HepG2 (cell line): Measurements from ENCODE around the gene FHL5. TPM values are rescaled to one million over a fixed set of nuclear protein-coding genes. Genes with fewer than 3 reads are reported as not detected.

ENCODE experiments used
- AGO2 ChIP-seq: fragments of 200-400 bp; formaldehyde crosslinking; optimal IDR thresholded peaks from 2 replicates; pipeline ENCODE3; 2017; ENCODE audit warnings: mild to moderate bottlenecking, low read depth, low read length, moderate library complexity
- ATM ChIP-seq: fragments of 450-650 bp; IDR thresholded peaks from 2 replicates; pipeline ENCODE4 v1.7.1; 2017; ENCODE audit warnings: mild to moderate bottlenecking, borderline replicate concordance
- DMTF1 ChIP-seq: sonication (generic); formaldehyde crosslinking; IDR thresholded peaks from 2 replicates; pipeline ENCODE4 v1.4.0; 2020; ENCODE audit warnings: mild to moderate bottlenecking, missing genetic modification reagents
- DNMT1 ChIP-seq: sonication (generic); formaldehyde crosslinking; IDR thresholded peaks from 2 replicates; pipeline ENCODE4 v1.5.1; 2020; ENCODE audit warnings: mild to moderate bottlenecking, missing genetic modification reagents
- KAT2B ChIP-seq: fragments of 150-350 bp; IDR thresholded peaks from 2 replicates; pipeline ENCODE4 v1.6.1; 2014; ENCODE audit warnings: low read depth, low read length, borderline replicate concordance
- KLF15 ChIP-seq: sonication (generic); formaldehyde crosslinking; IDR thresholded peaks from 2 replicates; pipeline ENCODE4 v1.8.1; 2023; ENCODE audit warnings: borderline replicate concordance, mild to moderate bottlenecking, inconsistent platforms, missing genetic modification reagents, mixed read lengths
- LRRFIP1 ChIP-seq: sonication (generic); formaldehyde crosslinking; conservative IDR thresholded peaks from 2 replicates; pipeline ENCODE4 v1.4.0; 2020; ENCODE audit warnings: missing genetic modification reagents
- MEIS1 ChIP-seq: sonication (generic); formaldehyde crosslinking; IDR thresholded peaks from 2 replicates; pipeline ENCODE4 v1.9.0; 2021; ENCODE audit warnings: mild to moderate bottlenecking, missing genetic modification reagents, moderate library complexity, borderline replicate concordance
- MZF1 ChIP-seq: sonication (generic); formaldehyde crosslinking; IDR thresholded peaks from 2 replicates; pipeline ENCODE4 v1.8.1; 2023; ENCODE audit warnings: mild to moderate bottlenecking, missing genetic modification reagents, borderline replicate concordance
- NR2F6 ChIP-seq, 2 experiments: IDR thresholded peaks; 2 replicates each; pipeline ENCODE4 v1.6.1; 2016; ENCODE audit warnings: antibody characterized with exemption in 1 of 2, mild to moderate bottlenecking in 1 of 2
- POLR2A ChIP-seq, 2 experiments: IDR thresholded peaks; 2 replicates each; pipeline ENCODE4 v1.6.1; 2011; ENCODE audit warnings: low read depth in 2 of 2, low read length in 2 of 2, mild to moderate bottlenecking in 1 of 2, moderate library complexity in 1 of 2; ENCODE audit not compliant: insufficient read depth in 1 of 2
- SETDB1 ChIP-seq: sonication (generic); formaldehyde crosslinking; IDR thresholded peaks from 2 replicates; pipeline ENCODE4 v1.5.1; 2020; ENCODE audit warnings: missing genetic modification reagents, mild to moderate bottlenecking, borderline replicate concordance
- SP140L ChIP-seq: sonication (generic); formaldehyde crosslinking; IDR thresholded peaks from 2 replicates; pipeline ENCODE4 v1.4.0; 2020; ENCODE audit warnings: missing genetic modification reagents, borderline replicate concordance
- SRSF1 ChIP-seq: fragments of 200-400 bp; formaldehyde crosslinking; optimal IDR thresholded peaks from 2 replicates; pipeline ENCODE3; 2017; ENCODE audit warnings: mild to moderate bottlenecking, low read depth, low read length, moderate library complexity
- THYN1 ChIP-seq: sonication (generic); formaldehyde crosslinking; IDR thresholded peaks from 2 replicates; pipeline ENCODE4 v1.8.1; 2023; ENCODE audit warnings: low read depth, mild to moderate bottlenecking, moderate library complexity, missing genetic modification reagents, borderline replicate concordance
- TRIM24 ChIP-seq: sonication (generic); formaldehyde crosslinking; IDR thresholded peaks from 2 replicates; pipeline ENCODE4 v1.8.0; 2022; ENCODE audit warnings: mild to moderate bottlenecking, missing genetic modification reagents
- ZFP90 ChIP-seq: sonication (generic); formaldehyde crosslinking; IDR thresholded peaks from 2 replicates; pipeline ENCODE4 v1.8.0; 2022; ENCODE audit warnings: missing genetic modification reagents, mild to moderate bottlenecking, inconsistent platforms, borderline replicate concordance
- ZNF160 ChIP-seq: sonication (generic); formaldehyde crosslinking; IDR thresholded peaks from 2 replicates; pipeline ENCODE4 v1.8.0; 2022; ENCODE audit warnings: mild to moderate bottlenecking, inconsistent platforms, missing genetic modification reagents
- ZNF207 ChIP-seq: fragments of 450-650 bp; IDR thresholded peaks from 2 replicates; pipeline ENCODE4 v1.6.1; 2016; ENCODE audit warnings: antibody characterized with exemption, borderline replicate concordance
- ZNF251 ChIP-seq: sonication (generic); formaldehyde crosslinking; IDR thresholded peaks from 2 replicates; pipeline ENCODE4 v1.9.0; 2021; ENCODE audit warnings: mild to moderate bottlenecking, missing genetic modification reagents
- ZNF326 ChIP-seq: sonication (generic); formaldehyde crosslinking; IDR thresholded peaks from 2 replicates; pipeline ENCODE4 v1.4.0; 2020; ENCODE audit warnings: missing genetic modification reagents, borderline replicate concordance
- ZNF383 ChIP-seq: sonication (generic); formaldehyde crosslinking; IDR thresholded peaks from 2 replicates; pipeline ENCODE4 v1.4.0; 2020; ENCODE audit warnings: missing genetic modification reagents, mild to moderate bottlenecking, borderline replicate concordance
- ZNF7 ChIP-seq: IDR thresholded peaks from 2 replicates; pipeline ENCODE4 v1.6.1; 2016; ENCODE audit warnings: missing biosample characterization, missing genetic modification reagents
- ZNF788 ChIP-seq: sonication (generic); formaldehyde crosslinking; IDR thresholded peaks from 2 replicates; pipeline ENCODE4 v1.5.0; 2020; ENCODE audit warnings: mild to moderate bottlenecking, missing genetic modification reagents, borderline replicate concordance
- polyA plus RNA-seq, 8 experiments: library from polyadenylated mRNA; depleted of rRNA in 3 of 8; stranded (reverse) in 7 of 8; unstranded in 1 of 8; fragments of >200 nt; fragmentation: Illumina TruSeq in 4 of 8; extraction: Trizol in 4 of 8; gene quantifications; 2 replicates each; pipeline versions ENCODE4 v1.2.1 to v1.2.3, GENCODE V29; 2011 to 2016; ENCODE audit warnings: low read depth in 4 of 8, missing spikeins in 1 of 8, mixed read lengths in 1 of 8; ENCODE audit not compliant: insufficient read depth in 1 of 8
- total RNA-seq, 5 experiments: library from RNA; depleted of rRNA; stranded (reverse); fragments of >200 nt; fragmentation: Illumina TruSeq; extraction: Trizol; gene quantifications; 2 replicates each; pipeline ENCODE4 v1.2.3, GENCODE V29; 2016; ENCODE audit warnings: low read depth in 1 of 5

Gene FHL5
- total and polyA plus RNA-seq, 2 of the 13 experiments (the other 11 are each of a cell fraction or from before 2014, with no cell fraction given): not detected

- no peak for TF ChIP-seq LRRFIP1 (CRISPR knock-in tag)
- TF ChIP-seq SP140L (CRISPR knock-in tag): no peak
- no peak for TF ChIP-seq ZNF326
- no peak for TF ChIP-seq MZF1 (CRISPR knock-in tag)
- no peak for TF ChIP-seq SETDB1 (CRISPR knock-in tag)
- 0 out of 2 replicates have a peak, but pooled peaks have one; percentile 71 for TF ChIP-seq DMTF1
- TF ChIP-seq TRIM24 (CRISPR knock-in tag): 0 out of 2 replicates have a peak, but pooled peaks have one; percentile 52
- TF ChIP-seq NR2F6 (IDR thresholded peaks at IDR 0.05): peak; percentile 36
- TF ChIP-seq NR2F6 (CRISPR knock-in tag; IDR thresholded peaks at IDR 0.05): no peak
- TF ChIP-seq POLR2A (IDR thresholded peaks at IDR 0.05; ENCODE audit: insufficient read depth in 1 of 2, low read depth in 2 of 2, low read length in 2 of 2): peak; percentile 98
- TF ChIP-seq ZNF383 (CRISPR knock-in tag): peak; percentile 60; the same call in 1 of the 2 replicates
- peak; percentile 92 for TF ChIP-seq SRSF1
- 0 out of 2 replicates have a peak, but pooled peaks have one; percentile 77 for TF ChIP-seq KLF15 (CRISPR knock-in tag)
- TF ChIP-seq MEIS1: peak; percentile 95
- TF ChIP-seq THYN1 (CRISPR knock-in tag): 0 out of 2 replicates have a peak, but pooled peaks have one; percentile 44
- TF ChIP-seq AGO2: peak; percentile 93
- no peak for TF ChIP-seq ZNF7 (CRISPR knock-in tag)
- no peak for TF ChIP-seq ZNF251 (CRISPR knock-in tag)
- peak; percentile 94; the same call in 1 of the 2 replicates for TF ChIP-seq ZNF788
- no peak for TF ChIP-seq KAT2B
- no peak for TF ChIP-seq ZNF207
- no peak for TF ChIP-seq DNMT1 (CRISPR knock-in tag)
- TF ChIP-seq ZNF160 (CRISPR knock-in tag): peak; percentile 91; the same call in 1 of the 2 replicates
- no peak for TF ChIP-seq ATM
- TF ChIP-seq ZFP90: peak; percentile 50
These were observed 41.1 kb upstream of the FHL5 start, which contains the start of gene UFL1 (continued) for GRCh38 chr6:96521644-96522464.
